GM21529 (cell line): ENCODE results near the gene MRPL39.

Experiments used
- ATAC-seq: cut with Tn5 transposase; IDR thresholded peaks from one replicate; pipeline ENCODE4 v1.9.1; 2021; ENCODE audit not compliant: unreplicated experiment

Gene MRPL39

DNA sequence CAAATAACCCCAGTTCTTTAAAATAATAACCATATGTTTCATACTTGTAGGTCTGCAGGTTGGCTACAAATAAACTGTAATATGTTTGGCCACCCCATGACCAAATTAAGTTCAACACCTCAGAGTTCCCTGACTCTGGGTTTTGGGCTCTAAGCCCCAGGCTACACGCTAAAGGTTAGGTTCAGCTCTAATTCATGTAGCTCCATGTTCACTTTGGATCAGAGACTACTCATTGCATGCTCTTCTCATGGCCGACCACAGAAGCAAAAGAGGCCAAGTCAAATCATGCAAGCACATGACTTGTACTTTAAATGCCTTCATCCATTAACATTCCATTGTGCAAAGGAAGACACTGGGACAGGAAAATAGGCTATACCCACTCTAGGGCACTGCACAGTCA lies 66.2 kb downstream of the MRPL39 start:
- ATAC-seq: no peak

DNA sequence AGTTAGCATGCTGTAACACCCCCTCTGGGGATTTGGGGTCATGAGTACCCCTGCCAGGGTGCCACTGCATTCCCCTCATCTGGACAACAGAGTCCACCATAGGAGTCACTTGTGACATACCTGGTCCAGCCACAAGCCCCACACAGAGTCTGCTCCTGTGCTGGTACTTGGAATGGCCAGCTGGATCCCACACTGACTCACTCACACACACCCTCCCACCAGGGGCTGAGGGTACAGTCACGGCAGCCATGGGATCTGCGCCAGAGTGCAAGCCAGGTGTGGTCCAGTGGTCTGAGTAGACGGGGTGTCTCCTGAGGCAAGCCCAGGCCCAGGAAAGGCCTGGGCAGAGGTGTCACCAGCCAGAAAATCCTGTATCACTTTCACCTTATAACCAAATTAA lies 67.7 kb downstream of the MRPL39 start:
- no peak for ATAC-seq

- ATAC-seq: no peak
Observed at GRCh38 chr21:25537174-25537573, 70.1 kb downstream of the MRPL39 start.

DNA sequence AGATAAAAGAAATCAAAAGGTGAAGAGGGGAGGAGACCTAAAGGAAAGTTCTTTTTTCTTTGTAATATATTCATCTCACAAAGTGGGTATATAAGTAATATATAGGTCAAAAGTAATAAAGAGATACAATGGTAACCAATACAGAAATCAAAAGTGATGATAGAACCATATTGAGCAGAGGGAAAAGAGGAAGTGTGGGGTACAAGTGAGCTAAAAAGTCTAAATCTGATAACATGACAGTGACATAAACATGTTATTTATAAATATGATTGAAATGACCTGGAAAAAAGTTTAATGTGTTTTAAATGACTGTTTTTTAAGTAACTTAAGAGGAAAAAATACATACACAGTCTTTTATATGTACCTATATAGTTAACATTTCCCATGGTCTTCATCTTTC lies 70.5 kb downstream of the MRPL39 start:
- no peak for ATAC-seq

DNA sequence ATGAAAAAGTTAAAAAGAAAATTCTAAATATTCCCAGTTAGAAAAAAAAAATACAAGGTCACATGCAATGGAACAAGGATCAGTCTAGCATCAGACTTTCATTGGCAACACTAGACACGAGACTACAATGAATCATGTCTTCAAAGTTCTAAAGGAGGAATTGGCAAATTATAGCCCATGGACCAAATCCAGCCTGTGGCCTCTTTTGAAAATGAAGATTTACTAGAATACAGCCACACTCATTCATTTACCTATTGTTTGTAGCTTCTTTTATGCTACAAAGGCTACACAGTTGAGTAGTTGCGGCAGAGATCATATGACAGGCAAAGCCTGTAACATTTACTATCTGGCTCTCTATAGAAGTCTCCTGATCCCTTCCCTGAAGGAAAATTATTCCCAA lies 71.4 kb downstream of the MRPL39 start:
- ATAC-seq: no peak
